ENCODE data around the gene CHTF18. TPM values are rescaled to one million over a fixed set of nuclear protein-coding genes. Genes with fewer than 3 reads are reported as not detected.

Gene CHTF18
- polyA plus RNA-seq, 1 donor (not counting 4 experiments of a cell fraction or from before 2014, with no cell fraction given): 5.7 TPM

DNA sequence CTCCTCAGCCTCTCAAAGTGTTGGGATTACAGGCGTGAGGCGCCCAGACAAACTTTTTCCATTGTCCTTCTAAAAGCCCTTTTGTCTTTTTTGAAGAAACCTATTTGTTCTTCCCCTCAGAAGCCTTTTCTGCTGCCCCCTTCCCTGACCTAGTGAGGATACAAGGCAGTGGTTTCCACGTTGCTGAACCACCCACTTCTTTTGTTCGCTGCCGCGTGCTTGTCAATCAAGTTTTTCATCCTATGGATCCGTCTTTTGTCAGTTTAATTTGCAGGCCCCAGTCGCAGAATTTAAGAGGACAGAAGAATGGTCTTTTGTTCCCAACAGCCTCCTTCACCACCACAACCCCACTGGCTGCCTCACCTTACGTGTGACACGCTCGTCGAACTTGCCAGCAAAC is 32.3 kb downstream of the CHTF18 start:
- no peaks in the 10 kb centered on the region for H3K4me1 ChIP-seq (ENCODE audit: control insufficient read depth, extremely low read depth, insufficient read depth, low read length)
- TF ChIP-seq EZH2 (IDR thresholded peaks at IDR 0.05; ENCODE audit: low read length): no peak
- no peak overlapping the region for H3K4me3 ChIP-seq (ENCODE audit: control insufficient read depth in 2 of 3, extremely low read depth in 1 of 3, insufficient read depth in 2 of 3, low read depth in 1 of 3, low read length in 3 of 3)
- H3K36me3 ChIP-seq (ENCODE audit: control insufficient read depth in 2 of 2, extremely low read depth in 1 of 2, insufficient read depth in 2 of 2, low read length in 2 of 2): no peaks in the 10 kb centered on the region
- no peak for FAIRE-seq
- no peaks in the 10 kb centered on the region for H4K20me1 ChIP-seq (ENCODE audit: control insufficient read depth, extremely low read depth, insufficient read depth, low read length)
- no peaks in the 10 kb centered on the region for H3K9me3 ChIP-seq (ENCODE audit: control insufficient read depth, low read depth, low read length)
- H3K9ac ChIP-seq (ENCODE audit: control insufficient read depth, extremely low read depth, insufficient read depth, low read length): no peak overlapping the region
- H3K79me2 ChIP-seq (ENCODE audit: control insufficient read depth, insufficient read depth, low read length): no peaks in the 10 kb centered on the region
- H3K4me2 ChIP-seq (ENCODE audit: control insufficient read depth, extremely low read depth, insufficient read depth, low read depth, low read length): no peak overlapping the region
- H3K9me1 ChIP-seq (ENCODE audit: control insufficient read depth, extremely low read depth, insufficient read depth, low read length): no peaks in the 10 kb centered on the region
- H3K27ac ChIP-seq (ENCODE audit: control insufficient read depth, insufficient read depth, low read length): no peak overlapping the region
- DNase-seq (ENCODE audit: low read depth, low spot score): no peak
- dilution Hi-C loops (cut with MboI; ENCODE audit: extremely low pct_ligation_motif_present, low sequenced_read_pairs): no loop called here
- H3K27me3 ChIP-seq (ENCODE audit: control insufficient read depth, extremely low read depth, insufficient read depth, low read length): peaks cover 28% of the 10 kb centered on the region
- H2AFZ ChIP-seq (ENCODE audit: control insufficient read depth, low read length): no peak overlapping the region

DNA sequence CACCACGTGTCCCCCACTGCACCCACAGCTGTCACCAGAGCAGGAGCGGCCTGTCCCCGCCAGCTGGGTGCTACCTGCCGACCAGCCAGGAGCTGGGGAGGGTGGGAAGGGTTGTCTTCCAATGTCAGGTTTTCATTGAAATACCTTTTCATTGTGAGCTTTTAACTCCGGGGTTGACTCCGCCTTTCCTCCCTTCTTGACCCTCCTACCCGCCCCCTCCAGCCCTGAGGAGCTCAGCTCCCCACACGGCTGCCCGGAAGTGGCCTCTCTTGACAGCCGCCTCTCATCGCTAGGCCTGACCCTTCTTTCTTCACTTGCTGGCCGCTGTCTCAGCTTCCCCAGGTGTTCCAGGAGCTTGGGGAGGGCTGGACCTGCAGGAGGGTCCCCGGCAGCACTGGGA is 33.3 kb downstream of the CHTF18 start:
- dilution Hi-C loops (cut with MboI; ENCODE audit: extremely low pct_ligation_motif_present, low sequenced_read_pairs): no loop called here
- Histone ChIP-seq H3K9me1 (ENCODE audit: control insufficient read depth, extremely low read depth, insufficient read depth, low read length) (no peaks in the 10 kb centered on the region), H3K9ac (ENCODE audit: control insufficient read depth, extremely low read depth, insufficient read depth, low read length) (no peak overlapping the region), H2AFZ (ENCODE audit: control insufficient read depth, low read length) (no peak overlapping the region), H3K4me1 (ENCODE audit: control insufficient read depth, extremely low read depth, insufficient read depth, low read length) (no peaks in the 10 kb centered on the region), H3K27me3 (ENCODE audit: control insufficient read depth, extremely low read depth, insufficient read depth, low read length) (peaks cover 30% of the 10 kb centered on the region), H3K4me2 (ENCODE audit: control insufficient read depth, extremely low read depth, insufficient read depth, low read depth, low read length) (no peak overlapping the region), H3K27ac (ENCODE audit: control insufficient read depth, insufficient read depth, low read length) (no peak overlapping the region), H3K36me3 (ENCODE audit: control insufficient read depth in 2 of 2, extremely low read depth in 1 of 2, insufficient read depth in 2 of 2, low read length in 2 of 2) (no peaks in the 10 kb centered on the region), H3K4me3 (ENCODE audit: control insufficient read depth in 2 of 3, extremely low read depth in 1 of 3, insufficient read depth in 2 of 3, low read depth in 1 of 3, low read length in 3 of 3) (no peak overlapping the region), H4K20me1 (ENCODE audit: control insufficient read depth, extremely low read depth, insufficient read depth, low read length) (no peaks in the 10 kb centered on the region), H3K79me2 (ENCODE audit: control insufficient read depth, insufficient read depth, low read length) (no peaks in the 10 kb centered on the region), H3K9me3 (ENCODE audit: control insufficient read depth, low read depth, low read length) (no peaks in the 10 kb centered on the region)
- FAIRE-seq (no peak), DNase-seq (ENCODE audit: low read depth, low spot score) (no peak)
- TF ChIP-seq CTCF (optimal IDR thresholded peaks at IDR 0.05 in 1 of 3, IDR thresholded peaks at IDR 0.05 in 1 of 3, conservative IDR thresholded peaks at IDR 0.05 in 1 of 3; ENCODE audit: extremely low read depth in 1 of 3, insufficient read depth in 2 of 3, low read length in 3 of 3) (no peak), EZH2 (IDR thresholded peaks at IDR 0.05; ENCODE audit: low read length) (no peak)

- Histone ChIP-seq H3K9me1 (ENCODE audit: control insufficient read depth, extremely low read depth, insufficient read depth, low read length) (no peaks in the 10 kb centered on the region), H3K9ac (ENCODE audit: control insufficient read depth, extremely low read depth, insufficient read depth, low read length) (no peak overlapping the region), H2AFZ (ENCODE audit: control insufficient read depth, low read length) (no peak overlapping the region), H3K9me3 (ENCODE audit: control insufficient read depth, low read depth, low read length) (no peaks in the 10 kb centered on the region), H4K20me1 (ENCODE audit: control insufficient read depth, extremely low read depth, insufficient read depth, low read length) (no peaks in the 10 kb centered on the region), H3K4me1 (ENCODE audit: control insufficient read depth, extremely low read depth, insufficient read depth, low read length) (no peaks in the 10 kb centered on the region), H3K79me2 (ENCODE audit: control insufficient read depth, insufficient read depth, low read length) (no peaks in the 10 kb centered on the region), H3K27ac (ENCODE audit: control insufficient read depth, insufficient read depth, low read length) (no peak overlapping the region), H3K4me3 (ENCODE audit: control insufficient read depth in 2 of 3, extremely low read depth in 1 of 3, insufficient read depth in 2 of 3, low read depth in 1 of 3, low read length in 3 of 3) (no peak overlapping the region), H3K27me3 (ENCODE audit: control insufficient read depth, extremely low read depth, insufficient read depth, low read length) (peaks cover 25% of the 10 kb centered on the region), H3K36me3 (ENCODE audit: control insufficient read depth in 2 of 2, extremely low read depth in 1 of 2, insufficient read depth in 2 of 2, low read length in 2 of 2) (no peaks in the 10 kb centered on the region), H3K4me2 (ENCODE audit: control insufficient read depth, extremely low read depth, insufficient read depth, low read depth, low read length) (no peak overlapping the region)
- no peak for FAIRE-seq
- TF ChIP-seq CTCF (optimal IDR thresholded peaks at IDR 0.05 in 1 of 3, IDR thresholded peaks at IDR 0.05 in 1 of 3, conservative IDR thresholded peaks at IDR 0.05 in 1 of 3; ENCODE audit: extremely low read depth in 1 of 3, insufficient read depth in 2 of 3, low read length in 3 of 3): no peak
- no peak for TF ChIP-seq EZH2 (IDR thresholded peaks at IDR 0.05; ENCODE audit: low read length)
- dilution Hi-C loops (cut with MboI; ENCODE audit: extremely low pct_ligation_motif_present, low sequenced_read_pairs): no loop called here
- DNase-seq (ENCODE audit: low read depth, low spot score): no peak
These were observed 33.9 kb downstream of the CHTF18 start for GRCh38 chr16:822174-822908.

All from keratinocyte (primary cell).